H1 (cell line): ENCODE data around the gene EPB41L3.

Experiments
- BCL11A ChIP-seq, 2 experiments: IDR thresholded peaks; one replicate each; pipeline ENCODE4 v1.6.1; 2011; ENCODE audit warnings: low read depth in 2 of 2, low read length in 2 of 2, mild to moderate bottlenecking in 2 of 2
- EGR1 ChIP-seq: IDR thresholded peaks from 2 replicates; pipeline ENCODE4 v1.6.1; 2011; ENCODE audit warnings: low read depth, low read length, borderline replicate concordance
- JUND ChIP-seq: IDR thresholded peaks from 2 replicates; pipeline ENCODE4 v1.6.1; 2011; ENCODE audit warnings: mild to moderate bottlenecking, improper control_type of control experiment, low read length
- POLR2A ChIP-seq, 2 experiments: IDR thresholded peaks; 1 replicate in 1 of 2; 2 replicates in 1 of 2; pipeline ENCODE4 v1.6.1; 2011; ENCODE audit warnings: low read depth in 2 of 2, low read length in 2 of 2, mild to moderate bottlenecking in 2 of 2; ENCODE audit errors: control extremely low read depth in 1 of 2
- SUZ12 ChIP-seq: fragments of 200-600 bp; sonication (generic); IDR thresholded peaks from 2 replicates; pipeline ENCODE4 v1.6.1; 2012; ENCODE audit warnings: mild to moderate bottlenecking, inconsistent platforms, low read length, moderate library complexity, mixed read lengths
- TEAD4 ChIP-seq: IDR thresholded peaks from 2 replicates; pipeline ENCODE4 v1.6.1; 2012; ENCODE audit warnings: low read depth, low read length, inconsistent platforms, mixed read lengths
- TF ChIP-seq, protein P1 (sequence below), 3 experiments: IDR thresholded peaks; 1 replicate in 2 of 3; 2 replicates in 1 of 3; pipeline versions ENCODE4 v1.5.1 to v1.6.1; 2011; ENCODE audit warnings: low read length in 3 of 3, mild to moderate bottlenecking in 3 of 3, inconsistent platforms in 2 of 3, low read depth in 1 of 3, moderate library complexity in 1 of 3; ENCODE audit not compliant: insufficient read depth in 1 of 3; ENCODE audit errors: control extremely low read depth in 1 of 3

- no peak for TF ChIP-seq TEAD4
- TF ChIP-seq, protein P1, sequence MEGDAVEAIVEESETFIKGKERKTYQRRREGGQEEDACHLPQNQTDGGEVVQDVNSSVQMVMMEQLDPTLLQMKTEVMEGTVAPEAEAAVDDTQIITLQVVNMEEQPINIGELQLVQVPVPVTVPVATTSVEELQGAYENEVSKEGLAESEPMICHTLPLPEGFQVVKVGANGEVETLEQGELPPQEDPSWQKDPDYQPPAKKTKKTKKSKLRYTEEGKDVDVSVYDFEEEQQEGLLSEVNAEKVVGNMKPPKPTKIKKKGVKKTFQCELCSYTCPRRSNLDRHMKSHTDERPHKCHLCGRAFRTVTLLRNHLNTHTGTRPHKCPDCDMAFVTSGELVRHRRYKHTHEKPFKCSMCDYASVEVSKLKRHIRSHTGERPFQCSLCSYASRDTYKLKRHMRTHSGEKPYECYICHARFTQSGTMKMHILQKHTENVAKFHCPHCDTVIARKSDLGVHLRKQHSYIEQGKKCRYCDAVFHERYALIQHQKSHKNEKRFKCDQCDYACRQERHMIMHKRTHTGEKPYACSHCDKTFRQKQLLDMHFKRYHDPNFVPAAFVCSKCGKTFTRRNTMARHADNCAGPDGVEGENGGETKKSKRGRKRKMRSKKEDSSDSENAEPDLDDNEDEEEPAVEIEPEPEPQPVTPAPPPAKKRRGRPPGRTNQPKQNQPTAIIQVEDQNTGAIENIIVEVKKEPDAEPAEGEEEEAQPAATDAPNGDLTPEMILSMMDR (IDR thresholded peaks at IDR 0.05; ENCODE audit: control extremely low read depth in 1 of 3, insufficient read depth in 1 of 3, low read depth in 1 of 3, low read length in 3 of 3) = no peak
- TF ChIP-seq SUZ12 = no peak
- no peak for TF ChIP-seq POLR2A (IDR thresholded peaks at IDR 0.05; ENCODE audit: control extremely low read depth in 1 of 2, low read depth in 2 of 2, low read length in 2 of 2)
- no peak for TF ChIP-seq EGR1
- TF ChIP-seq JUND = no peak
- TF ChIP-seq BCL11A (IDR thresholded peaks at IDR 0.05; ENCODE audit: low read depth in 2 of 2, low read length in 2 of 2) = no peak
These were observed at the start of gene EPB41L3 for GRCh38 chr18:5543773-5544389.
